A549 treated with AZD2906 at 1 μM for 4 hours (cell line): ENCODE measurements around the gene TMBIM1. TPM values are rescaled to one million over a fixed set of nuclear protein-coding genes. Genes with fewer than 3 reads are reported as not detected.

Experiments used
- total RNA-seq: library from RNA; stranded (reverse); fragments of 200-300 nt; extraction: Qiagen RNA extraction; gene quantifications from 5 replicates; pipeline ENCODE4 v1.2.3, GENCODE V29; 2022

Gene TMBIM1, protein sequence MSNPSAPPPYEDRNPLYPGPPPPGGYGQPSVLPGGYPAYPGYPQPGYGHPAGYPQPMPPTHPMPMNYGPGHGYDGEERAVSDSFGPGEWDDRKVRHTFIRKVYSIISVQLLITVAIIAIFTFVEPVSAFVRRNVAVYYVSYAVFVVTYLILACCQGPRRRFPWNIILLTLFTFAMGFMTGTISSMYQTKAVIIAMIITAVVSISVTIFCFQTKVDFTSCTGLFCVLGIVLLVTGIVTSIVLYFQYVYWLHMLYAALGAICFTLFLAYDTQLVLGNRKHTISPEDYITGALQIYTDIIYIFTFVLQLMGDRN
- 127 to 142 TPM (median 137 TPM) in 5 replicates for total RNA-seq

GRCh38 chr2:218292048-218293014 is at the start of gene TMBIM1:
Gene TMBIM1 (minus strand): TSS chr2:218292503. CDS start chr2:218282141, 10,362 bp downstream.

DNA sequence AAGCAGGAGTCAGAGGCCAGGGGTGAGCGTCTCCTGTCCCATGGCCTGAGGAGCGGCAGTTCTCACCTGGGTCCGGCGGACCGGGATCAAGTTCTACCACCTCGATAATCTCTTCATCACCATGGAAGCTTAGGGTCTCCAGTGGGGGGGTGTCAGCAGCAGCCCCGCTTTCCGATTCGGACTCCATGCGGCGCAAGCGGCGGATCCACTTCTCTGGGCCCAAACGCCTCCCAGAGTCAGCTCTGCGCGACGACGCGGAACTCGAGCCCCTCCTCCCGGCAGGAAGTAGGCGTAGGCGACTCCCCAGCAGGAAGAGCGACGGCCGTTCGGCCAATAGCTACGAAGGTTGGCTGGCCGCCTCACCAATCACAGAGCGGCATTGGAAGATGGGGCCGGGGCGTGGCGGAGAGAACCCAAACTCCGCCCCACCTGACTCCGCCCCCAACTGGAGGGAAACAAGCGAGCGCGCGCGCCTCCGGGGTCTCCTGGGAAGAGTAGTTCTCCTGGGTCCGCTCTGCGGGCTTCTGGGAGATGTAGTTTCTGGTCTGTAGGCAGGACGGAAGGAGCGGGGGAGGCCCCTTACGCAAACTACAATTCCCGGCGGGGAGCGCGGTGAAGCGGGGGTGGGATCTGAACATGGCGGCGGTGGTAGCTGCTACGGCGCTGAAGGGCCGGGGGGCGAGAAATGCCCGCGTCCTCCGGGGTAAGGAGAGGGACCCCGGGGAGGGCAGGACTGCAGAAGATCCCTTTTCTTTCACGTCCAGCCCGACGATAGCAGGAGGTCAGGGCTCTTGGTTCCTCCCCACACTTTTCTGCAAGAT is 22.2 kb downstream of the TMBIM1 start, which contains the start of the genes AAMP and PNKD:
TSS of gene AAMP (minus strand) at position 238 of the 821 bp plus-strand sequence. CDS start at position 187, 51 bp downstream.
TSS of gene PNKD (plus strand) at position 620 of the 821 bp plus-strand sequence. CDS start at position 637, 17 bp downstream.

DNA sequence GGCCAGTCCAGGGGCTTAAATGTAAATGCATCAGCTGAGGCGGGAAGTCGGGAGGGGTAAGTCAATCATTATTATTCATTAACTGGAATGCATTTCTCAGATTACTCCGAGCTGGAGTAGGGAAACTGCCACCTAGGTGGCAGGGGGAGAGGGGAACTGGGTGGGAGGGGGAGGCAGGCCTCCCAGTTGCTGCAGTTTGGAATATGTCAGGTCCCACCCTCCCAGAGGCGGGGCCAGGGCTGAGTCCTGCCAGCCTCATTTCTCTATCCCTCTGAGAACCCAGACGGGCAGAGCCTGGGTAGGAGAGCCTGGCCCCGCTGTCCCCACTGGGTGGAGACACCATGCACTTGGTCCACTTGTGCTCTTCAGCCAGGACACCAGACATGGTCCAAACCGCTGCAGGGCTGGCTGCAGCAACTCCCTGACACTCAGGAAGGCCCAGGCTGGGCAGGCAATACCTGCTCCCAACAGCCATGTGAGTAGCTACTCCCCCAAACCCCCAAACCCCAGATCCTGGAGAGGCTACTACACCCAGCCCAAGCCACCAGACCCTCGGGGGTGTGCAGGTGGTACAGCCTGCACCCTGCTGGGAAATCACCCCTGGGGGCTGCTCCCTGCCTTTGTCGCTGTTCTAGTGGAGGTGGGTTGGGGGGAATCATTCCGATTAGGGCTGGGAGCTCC is 31.4 kb downstream of the TMBIM1 start, which contains the start of gene GPBAR1:
TSS of gene GPBAR1 (plus strand) at position 274 of the 681 bp plus-strand sequence. CDS start 1,710 bp downstream, outside the sequence.

Other genes with a start within 250 kb of the TMBIM1 start
- gene RUFY4, start 223.2 kb downstream of the TMBIM1 start, total RNA-seq: 0.08 TPM in 1 of 5 replicates, not detected in the others
- 0.05 TPM in 1 of 5 replicates, not detected in the others for gene CXCR2, start 166.5 kb downstream of the TMBIM1 start, total RNA-seq
- not detected in 5 replicates for gene CXCR1, start 125.5 kb downstream of the TMBIM1 start, total RNA-seq
- gene ARPC2, start 75.3 kb downstream of the TMBIM1 start, total RNA-seq: 280 to 299 TPM (median 293 TPM) in 5 replicates
- gene GPBAR1, start 31.5 kb downstream of the TMBIM1 start, total RNA-seq: 0.24 to 0.54 TPM (median 0.40 TPM) in 5 replicates
- gene AAMP, start 22.4 kb downstream of the TMBIM1 start, total RNA-seq: 126 to 194 TPM (median 130 TPM) in 5 replicates
- gene PNKD, start 22.0 kb downstream of the TMBIM1 start, total RNA-seq: 58.2 to 76.9 TPM (median 74.2 TPM) in 5 replicates
- 0.07 to 0.09 TPM (median 0.07 TPM) in 3 of 5 replicates, not detected in the others for gene CATIP, start 64.4 kb upstream of the TMBIM1 start, total RNA-seq
- gene SLC11A1, start 89.8 kb upstream of the TMBIM1 start, total RNA-seq: 0.16 to 0.21 TPM (median 0.17 TPM) in 5 replicates
- gene CTDSP1, start 107.4 kb upstream of the TMBIM1 start, total RNA-seq: 63.7 to 77.1 TPM (median 73.8 TPM) in 5 replicates
- gene VIL1, start 126.6 kb upstream of the TMBIM1 start, total RNA-seq: 0.16 to 0.36 TPM (median 0.28 TPM) in 5 replicates